ENCODE data around the gene P2RX7. TPM values are rescaled to one million over a fixed set of nuclear protein-coding genes. Genes with fewer than 3 reads are reported as not detected.
A peak's percentile ranks its signal among the peaks of the same experiment; 100 is the strongest.

Gene P2RX7
- polyA plus RNA-seq, 1 of the 3 experiments (the other 2 are of a cell fraction), result 0.43 TPM

DNA sequence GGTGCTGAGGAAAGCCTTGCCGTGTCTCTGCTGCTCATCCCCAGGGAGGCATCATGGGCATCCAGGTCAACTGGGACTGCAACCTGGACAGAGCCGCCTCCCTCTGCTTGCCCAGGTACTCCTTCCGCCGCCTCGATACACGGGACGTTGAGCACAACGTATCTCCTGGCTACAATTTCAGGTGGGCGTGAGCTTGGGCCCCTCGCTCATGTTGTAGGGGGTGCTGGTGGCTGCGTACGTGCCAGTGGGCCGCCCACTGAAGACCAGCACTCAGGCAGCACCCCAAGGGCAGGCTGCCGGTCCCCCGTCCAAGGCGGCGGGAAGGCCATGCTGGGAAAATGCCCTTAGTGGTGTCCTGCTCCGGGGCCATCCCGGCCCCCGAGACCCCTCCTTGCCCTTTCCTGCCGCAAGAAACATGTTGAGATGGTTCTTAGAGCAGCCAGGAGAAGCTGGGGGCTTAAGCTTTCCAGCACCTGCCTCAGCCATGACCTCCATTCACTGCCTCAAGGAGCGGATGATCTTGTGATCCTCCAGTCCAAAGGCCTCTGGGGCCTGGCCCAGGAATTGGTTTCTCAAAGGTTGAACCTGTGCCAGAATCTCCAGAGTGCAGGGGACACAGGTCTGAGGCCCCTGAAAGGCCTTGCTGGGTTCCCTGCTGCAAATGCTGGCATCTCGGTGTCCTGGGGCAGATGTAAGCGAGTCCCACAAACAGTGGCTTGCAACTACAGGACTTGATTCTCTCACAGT, 96.4 kb downstream of the P2RX7 start:
- peak; percentile 20 for DNase-seq
- Histone ChIP-seq H2AFZ (ENCODE audit: low read depth) (no peak overlapping the region), H3K4me3 (ENCODE audit: low read depth in 2 of 2, low read length in 1 of 2) (no peak overlapping the region), H3K9me2 (no peaks in the 10 kb centered on the region), H3K4me1 (ENCODE audit: control insufficient read depth in 1 of 2, insufficient read depth in 2 of 2, low read depth in 1 of 2, low read length in 1 of 2) (no peaks in the 10 kb centered on the region), H3K27me3 (ENCODE audit: insufficient read depth) (no peaks in the 10 kb centered on the region), H3K4me2 (no peak overlapping the region), H3K27ac (ENCODE audit: low read depth in 2 of 2, low read length in 1 of 2) (no peak overlapping the region), H3K9ac (no peak overlapping the region), H3K9me3 (no peaks in the 10 kb centered on the region), H3F3A (replicated peaks; ENCODE audit: insufficient read depth) (no peaks in the 10 kb centered on the region), H4K20me1 (ENCODE audit: insufficient read depth) (no peaks in the 10 kb centered on the region), H3K79me2 (ENCODE audit: insufficient read depth) (no peaks in the 10 kb centered on the region), H3K36me3 (replicated peaks in 1 of 2; ENCODE audit: control insufficient read depth in 1 of 2, insufficient read depth in 2 of 2, low read length in 1 of 2) (no peaks in the 10 kb centered on the region)
- no peak for TF ChIP-seq FOXM1 (IDR thresholded peaks at IDR 0.05; ENCODE audit: low read depth)
- TF ChIP-seq, protein P1, sequence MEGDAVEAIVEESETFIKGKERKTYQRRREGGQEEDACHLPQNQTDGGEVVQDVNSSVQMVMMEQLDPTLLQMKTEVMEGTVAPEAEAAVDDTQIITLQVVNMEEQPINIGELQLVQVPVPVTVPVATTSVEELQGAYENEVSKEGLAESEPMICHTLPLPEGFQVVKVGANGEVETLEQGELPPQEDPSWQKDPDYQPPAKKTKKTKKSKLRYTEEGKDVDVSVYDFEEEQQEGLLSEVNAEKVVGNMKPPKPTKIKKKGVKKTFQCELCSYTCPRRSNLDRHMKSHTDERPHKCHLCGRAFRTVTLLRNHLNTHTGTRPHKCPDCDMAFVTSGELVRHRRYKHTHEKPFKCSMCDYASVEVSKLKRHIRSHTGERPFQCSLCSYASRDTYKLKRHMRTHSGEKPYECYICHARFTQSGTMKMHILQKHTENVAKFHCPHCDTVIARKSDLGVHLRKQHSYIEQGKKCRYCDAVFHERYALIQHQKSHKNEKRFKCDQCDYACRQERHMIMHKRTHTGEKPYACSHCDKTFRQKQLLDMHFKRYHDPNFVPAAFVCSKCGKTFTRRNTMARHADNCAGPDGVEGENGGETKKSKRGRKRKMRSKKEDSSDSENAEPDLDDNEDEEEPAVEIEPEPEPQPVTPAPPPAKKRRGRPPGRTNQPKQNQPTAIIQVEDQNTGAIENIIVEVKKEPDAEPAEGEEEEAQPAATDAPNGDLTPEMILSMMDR (IDR thresholded peaks at IDR 0.05), result no peak
- no peak for TF ChIP-seq IRF3 (IDR thresholded peaks at IDR 0.05; ENCODE audit: low read depth, low read length)
- TF ChIP-seq, protein P2, sequence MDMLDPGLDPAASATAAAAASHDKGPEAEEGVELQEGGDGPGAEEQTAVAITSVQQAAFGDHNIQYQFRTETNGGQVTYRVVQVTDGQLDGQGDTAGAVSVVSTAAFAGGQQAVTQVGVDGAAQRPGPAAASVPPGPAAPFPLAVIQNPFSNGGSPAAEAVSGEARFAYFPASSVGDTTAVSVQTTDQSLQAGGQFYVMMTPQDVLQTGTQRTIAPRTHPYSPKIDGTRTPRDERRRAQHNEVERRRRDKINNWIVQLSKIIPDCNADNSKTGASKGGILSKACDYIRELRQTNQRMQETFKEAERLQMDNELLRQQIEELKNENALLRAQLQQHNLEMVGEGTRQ (IDR thresholded peaks at IDR 0.05; ENCODE audit: borderline replicate concordance, low read depth, low read length), result no peak
- no peak for TF ChIP-seq RFX5 (IDR thresholded peaks at IDR 0.05; ENCODE audit: low read length)
- TF ChIP-seq FOSL2 (IDR thresholded peaks at IDR 0.05; ENCODE audit: borderline replicate concordance, low read depth), result no peak
- TF ChIP-seq PBX3 (IDR thresholded peaks at IDR 0.05), result no peak
- TF ChIP-seq RXRA (IDR thresholded peaks at IDR 0.05; ENCODE audit: borderline replicate concordance, low read depth), result no peak
- TF ChIP-seq NRF1 (IDR thresholded peaks at IDR 0.05; ENCODE audit: low read depth, low read length), result no peak
- TF ChIP-seq GATA2 (CRISPR knock-in tag; IDR thresholded peaks at IDR 0.05), result no peak
- no peak for TF ChIP-seq EZH2phosphoT487 (IDR thresholded peaks at IDR 0.05; ENCODE audit: borderline replicate concordance, low read depth)
- POLR2A ChIA-PET, result no interaction called here
- CTCF ChIA-PET, result interaction anchor here (0.9 to 2.6 kb wide), 9 partner anchors 10 to 296 kb away, joined by 3 to 35 read pairs (median 3); no protein-coding TSS in a partner anchor
- 93% methylated on average over 20 of the region's 24 CpGs for WGBS (ENCODE audit: low lambda C conversion rate)
